Right lobe of liver (tissue), 4 donors: Measurements from ENCODE around the gene PKD1.
"Not testable (repeated sequence)": the region's sequence is repeated elsewhere in the genome, so short reads cannot be mapped to it uniquely, and the experiment has no call there.

ENCODE experiments used
- POLR2A ChIP-seq: fragments of 450-650 bp; IDR thresholded peaks from one replicate; pipeline ENCODE4 v1.6.1; 2017; ENCODE audit warnings: antibody characterized with exemption, mild to moderate bottlenecking
- TF ChIP-seq, protein P1 (sequence below), 4 donors: fragments of 200-600 bp in 3 of 4; fragments of 450-650 bp in 1 of 4; IDR thresholded peaks; one replicate each; pipeline versions ENCODE4 v1.5.1 to v1.8.0; 2016 to 2022; ENCODE audit warnings: antibody characterized with exemption in 4 of 4, mild to moderate bottlenecking in 2 of 4
- donor health status: DM: no; HTN: no; CAD: no.
- donor health status: DM: no; HTN: no; CAD: no.
- donor health status: DM: no; HTN: yes; CAD: no.

DNA sequence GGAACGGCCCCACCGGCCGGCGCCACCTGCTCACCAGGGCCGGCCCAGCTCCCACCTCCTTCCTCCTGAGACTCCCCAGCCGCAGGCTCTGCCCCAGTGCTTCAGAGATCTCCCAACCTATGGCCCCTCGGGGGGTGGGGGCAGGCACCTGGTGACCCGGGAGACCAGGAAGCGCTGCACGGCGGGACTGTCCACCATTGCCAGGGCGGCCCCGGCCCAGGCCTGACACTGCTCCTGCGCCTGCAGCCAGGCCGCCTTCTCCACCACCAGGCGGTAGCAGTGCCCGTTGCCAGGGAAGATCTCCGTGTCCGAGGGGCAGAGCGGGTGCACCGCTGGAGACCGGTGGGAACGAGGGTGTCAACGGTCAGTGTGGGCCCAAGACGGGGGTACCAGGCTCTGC, 18.4 kb downstream of the PKD1 start:
- TF ChIP-seq, protein P1, sequence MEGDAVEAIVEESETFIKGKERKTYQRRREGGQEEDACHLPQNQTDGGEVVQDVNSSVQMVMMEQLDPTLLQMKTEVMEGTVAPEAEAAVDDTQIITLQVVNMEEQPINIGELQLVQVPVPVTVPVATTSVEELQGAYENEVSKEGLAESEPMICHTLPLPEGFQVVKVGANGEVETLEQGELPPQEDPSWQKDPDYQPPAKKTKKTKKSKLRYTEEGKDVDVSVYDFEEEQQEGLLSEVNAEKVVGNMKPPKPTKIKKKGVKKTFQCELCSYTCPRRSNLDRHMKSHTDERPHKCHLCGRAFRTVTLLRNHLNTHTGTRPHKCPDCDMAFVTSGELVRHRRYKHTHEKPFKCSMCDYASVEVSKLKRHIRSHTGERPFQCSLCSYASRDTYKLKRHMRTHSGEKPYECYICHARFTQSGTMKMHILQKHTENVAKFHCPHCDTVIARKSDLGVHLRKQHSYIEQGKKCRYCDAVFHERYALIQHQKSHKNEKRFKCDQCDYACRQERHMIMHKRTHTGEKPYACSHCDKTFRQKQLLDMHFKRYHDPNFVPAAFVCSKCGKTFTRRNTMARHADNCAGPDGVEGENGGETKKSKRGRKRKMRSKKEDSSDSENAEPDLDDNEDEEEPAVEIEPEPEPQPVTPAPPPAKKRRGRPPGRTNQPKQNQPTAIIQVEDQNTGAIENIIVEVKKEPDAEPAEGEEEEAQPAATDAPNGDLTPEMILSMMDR (IDR thresholded peaks at IDR 0.05), result not testable (repeated sequence)
- TF ChIP-seq POLR2A, result not testable (repeated sequence)
